Stomach smooth muscle (tissue), 2 donors: Measurements from ENCODE around the gene C1QTNF6.
"Not testable (repeated sequence)": the region's sequence is repeated elsewhere in the genome, so short reads cannot be mapped to it uniquely, and the experiment has no call there.

Experiments
- H3K27ac ChIP-seq: one replicate; pipeline ENCODE4 v1.7.0; 2013; ENCODE audit warnings: mild to moderate bottlenecking, low read length, inconsistent platforms
- H3K27me3 ChIP-seq, 2 donors: one replicate each; pipeline ENCODE4 v1.7.0; 2013; ENCODE audit warnings: low read length in 2 of 2; ENCODE audit not compliant: insufficient read depth in 2 of 2, control insufficient read depth in 1 of 2
- H3K36me3 ChIP-seq, 2 donors: one replicate each; pipeline ENCODE4 v1.7.0; 2013; ENCODE audit warnings: low read length in 2 of 2; ENCODE audit not compliant: control insufficient read depth in 2 of 2, insufficient read depth in 2 of 2
- H3K4me1 ChIP-seq: one replicate; pipeline ENCODE4 v1.7.0; 2013; ENCODE audit warnings: low read length; ENCODE audit not compliant: control insufficient read depth, insufficient read depth
- H3K4me3 ChIP-seq, 2 donors: one replicate each; pipeline ENCODE4 v1.7.0; 2013; ENCODE audit warnings: low read length in 2 of 2
- H3K9ac ChIP-seq, 2 donors: one replicate each; pipeline ENCODE4 v1.7.0; 2013; ENCODE audit warnings: low read length in 2 of 2, mild to moderate bottlenecking in 1 of 2
- H3K9me3 ChIP-seq, 2 donors: one replicate each; pipeline ENCODE4 v1.7.0; 2013; ENCODE audit warnings: low read length in 2 of 2; ENCODE audit not compliant: control insufficient read depth in 2 of 2
- donor health status: healthy.
- donor health status: Pancreatic carcinoma.

The C1QTNF6 gene

DNA sequence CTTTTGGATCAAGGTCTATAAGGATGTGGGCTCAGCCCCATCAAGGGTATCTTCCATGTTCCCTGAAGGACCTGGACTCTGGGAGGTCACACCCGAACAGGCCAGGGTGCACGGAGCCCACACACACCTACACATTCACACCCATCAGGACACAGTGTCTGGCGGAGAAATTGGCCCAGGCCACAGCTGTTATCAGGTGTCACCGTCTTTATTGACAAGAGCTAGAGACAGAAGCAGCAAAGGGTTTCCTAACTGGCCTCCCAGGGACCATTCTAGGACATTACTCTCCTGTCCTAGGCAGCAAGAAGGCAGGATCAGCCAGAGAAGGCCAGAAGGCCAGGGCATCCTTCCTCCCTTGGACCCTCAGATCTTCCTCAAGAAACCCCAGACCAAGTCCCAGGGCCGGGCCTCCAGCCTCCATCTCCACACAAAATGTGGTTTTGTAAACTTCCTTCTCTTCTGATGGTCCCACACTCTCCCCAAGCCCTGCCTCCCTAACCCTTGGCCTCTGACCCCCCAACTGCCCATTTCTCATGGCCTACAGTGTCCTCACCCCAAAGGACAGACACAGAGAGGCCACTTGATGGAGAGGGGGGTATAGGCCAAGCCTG, 16.1 kb upstream of the C1QTNF6 start:
- H3K36me3 ChIP-seq, result no peaks in the 10 kb centered on the region
- no peak overlapping the region for H3K9ac ChIP-seq
- H3K27ac ChIP-seq, result no peak overlapping the region
- peaks cover 6% of the 10 kb centered on the region for H3K4me1 ChIP-seq
- no peak overlapping the region for H3K4me3 ChIP-seq
- peaks cover 0 to 2% of the 10 kb centered on the region in 2 donors for H3K27me3 ChIP-seq
- no peaks in the 10 kb centered on the region for H3K9me3 ChIP-seq

DNA sequence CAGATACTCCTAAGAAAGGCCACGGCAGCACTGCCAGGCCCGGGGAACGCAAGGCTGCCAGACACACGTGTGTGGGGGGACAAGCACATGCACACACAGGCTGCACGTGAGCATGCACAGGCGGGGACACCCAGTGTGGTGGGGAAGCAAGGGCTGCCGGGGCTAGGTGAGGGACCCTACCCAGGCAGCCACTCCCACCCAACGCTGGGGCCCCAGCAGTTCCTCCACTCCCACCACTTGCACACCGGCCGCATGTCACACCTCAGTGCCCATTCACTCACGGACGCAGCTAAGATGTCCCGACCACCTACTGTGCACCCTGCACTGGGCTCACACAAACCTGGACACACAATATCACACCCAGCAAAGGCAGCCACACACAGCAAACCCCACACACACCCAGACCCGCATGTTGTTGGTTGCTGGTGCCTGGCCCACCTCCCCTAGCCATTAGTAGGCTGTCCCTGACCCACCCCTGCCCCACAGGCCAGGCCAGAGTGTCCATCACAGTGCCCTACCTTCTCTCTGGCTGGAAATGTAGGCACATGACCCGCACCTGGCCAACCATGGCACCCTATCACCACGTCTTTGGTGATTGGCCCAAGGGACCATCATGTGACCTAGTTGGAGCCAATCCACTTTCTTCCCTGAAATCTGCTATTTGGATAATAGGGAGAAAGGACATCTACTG, 15.5 kb upstream of the C1QTNF6 start:
- peaks cover 11% of the 10 kb centered on the region for H3K4me1 ChIP-seq
- H3K27me3 ChIP-seq, result peaks cover 0 to 2% of the 10 kb centered on the region in 2 donors
- no peak overlapping the region for H3K4me3 ChIP-seq
- H3K36me3 ChIP-seq, result no peaks in the 10 kb centered on the region
- H3K9me3 ChIP-seq, result no peaks in the 10 kb centered on the region
- H3K9ac ChIP-seq, result no peak overlapping the region
- H3K27ac ChIP-seq, result no peak overlapping the region

DNA sequence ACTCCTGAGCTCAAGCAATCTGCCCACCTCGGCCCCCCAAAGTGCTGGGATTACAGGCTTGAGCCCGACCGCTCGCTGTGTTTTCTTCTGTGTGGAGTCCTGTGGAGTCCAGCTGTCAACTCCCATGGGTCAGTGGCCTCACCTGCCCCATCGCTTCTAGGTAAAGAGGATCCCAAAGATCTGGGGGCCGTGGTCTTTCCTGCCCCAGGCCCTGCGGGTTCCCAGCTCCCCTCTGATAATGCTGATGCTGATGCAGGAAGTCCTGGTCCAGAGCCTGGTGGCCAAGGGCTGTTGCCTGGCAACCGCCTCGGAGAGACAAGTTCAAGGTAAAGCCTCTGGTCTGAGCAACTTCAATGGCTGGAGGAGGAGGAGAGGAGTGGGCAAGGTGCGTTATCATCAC, 14.7 kb upstream of the C1QTNF6 start:
- H3K27ac ChIP-seq, result no peak overlapping the region
- H3K36me3 ChIP-seq, result no peaks in the 10 kb centered on the region
- H3K27me3 ChIP-seq, result no peaks in the 10 kb centered on the region
- no peak overlapping the region for H3K4me3 ChIP-seq
- peaks cover 17% of the 10 kb centered on the region for H3K4me1 ChIP-seq
- H3K9ac ChIP-seq, result no peak overlapping the region
- no peaks in the 10 kb centered on the region for H3K9me3 ChIP-seq

DNA sequence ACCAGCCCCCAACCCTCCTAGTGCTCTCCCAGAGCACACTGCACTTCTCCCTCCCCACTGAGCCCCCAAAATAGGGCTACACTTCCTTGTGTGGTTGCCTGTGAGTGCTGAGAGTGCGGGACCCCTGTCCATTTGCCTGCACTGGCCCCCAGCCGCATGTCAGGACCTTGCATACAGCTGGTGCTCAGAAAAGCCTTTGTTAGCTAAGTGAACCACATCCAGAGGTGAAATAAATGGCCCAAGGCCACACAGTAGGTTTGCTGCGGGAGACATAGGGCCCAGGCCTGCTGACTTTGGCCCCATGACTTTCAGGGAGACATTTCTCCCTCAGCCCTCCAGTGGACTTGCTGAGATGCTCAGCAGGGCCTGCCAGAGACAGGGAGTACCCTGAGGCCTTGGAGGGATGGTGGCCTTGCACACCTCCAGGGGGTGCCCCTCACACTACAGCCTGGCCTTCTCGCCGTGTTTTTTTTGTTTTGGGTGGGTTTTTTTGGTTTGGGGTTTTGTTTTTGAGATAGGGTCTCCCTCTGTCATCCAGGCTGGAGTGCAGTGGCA, 14.0 kb upstream of the C1QTNF6 start:
- Histone ChIP-seq H3K27ac (no peak overlapping the region), H3K36me3 (no peaks in the 10 kb centered on the region), H3K4me1 (peaks cover 24% of the 10 kb centered on the region), H3K27me3 (no peaks in the 10 kb centered on the region), H3K9ac (no peak overlapping the region), H3K4me3 (no peak overlapping the region), H3K9me3 (no peaks in the 10 kb centered on the region)

DNA sequence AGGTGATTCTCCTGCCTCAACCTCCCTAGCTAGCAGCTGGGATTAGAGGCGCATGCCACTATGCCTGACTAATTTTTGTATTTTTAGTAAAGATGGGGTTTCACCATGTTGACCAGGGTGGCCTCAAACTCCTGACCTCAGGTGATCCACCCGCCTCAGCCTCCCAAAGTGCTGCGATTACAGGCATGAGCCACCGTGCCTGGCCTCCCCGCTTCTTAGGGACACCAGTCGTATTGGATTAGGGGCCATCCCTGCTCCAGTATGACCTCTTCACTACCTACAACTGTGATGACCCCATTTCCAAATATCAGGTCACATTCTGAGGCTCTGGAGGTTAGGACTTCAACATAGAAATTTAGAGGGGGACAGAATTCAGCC, 13.4 kb upstream of the C1QTNF6 start:
- not testable (repeated sequence) for H3K9ac ChIP-seq, H3K9me3 ChIP-seq, H3K27ac ChIP-seq, H3K4me3 ChIP-seq, H3K36me3 ChIP-seq, H3K27me3 ChIP-seq
- peaks cover 30% of the 10 kb centered on the region for H3K4me1 ChIP-seq

DNA sequence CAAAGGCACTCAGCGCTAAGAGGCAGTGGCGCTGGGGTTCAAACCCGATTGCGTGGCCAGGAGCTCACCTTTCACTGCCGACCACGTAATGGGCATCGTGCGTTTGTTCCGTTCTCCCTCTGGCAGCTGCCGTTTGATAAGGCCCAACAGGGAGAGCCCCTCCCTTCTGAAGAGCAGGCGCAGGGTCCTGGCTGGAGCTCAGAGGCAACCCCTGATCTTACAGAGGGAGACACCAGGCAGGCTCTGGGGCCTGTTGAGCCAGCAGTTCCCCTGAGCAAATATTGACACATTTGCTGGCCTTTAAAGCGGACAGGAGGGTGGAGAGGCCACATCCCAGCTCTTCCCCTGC, 11.7 kb upstream of the C1QTNF6 start:
- H3K4me1 ChIP-seq, result peaks cover 35% of the 10 kb centered on the region

DNA sequence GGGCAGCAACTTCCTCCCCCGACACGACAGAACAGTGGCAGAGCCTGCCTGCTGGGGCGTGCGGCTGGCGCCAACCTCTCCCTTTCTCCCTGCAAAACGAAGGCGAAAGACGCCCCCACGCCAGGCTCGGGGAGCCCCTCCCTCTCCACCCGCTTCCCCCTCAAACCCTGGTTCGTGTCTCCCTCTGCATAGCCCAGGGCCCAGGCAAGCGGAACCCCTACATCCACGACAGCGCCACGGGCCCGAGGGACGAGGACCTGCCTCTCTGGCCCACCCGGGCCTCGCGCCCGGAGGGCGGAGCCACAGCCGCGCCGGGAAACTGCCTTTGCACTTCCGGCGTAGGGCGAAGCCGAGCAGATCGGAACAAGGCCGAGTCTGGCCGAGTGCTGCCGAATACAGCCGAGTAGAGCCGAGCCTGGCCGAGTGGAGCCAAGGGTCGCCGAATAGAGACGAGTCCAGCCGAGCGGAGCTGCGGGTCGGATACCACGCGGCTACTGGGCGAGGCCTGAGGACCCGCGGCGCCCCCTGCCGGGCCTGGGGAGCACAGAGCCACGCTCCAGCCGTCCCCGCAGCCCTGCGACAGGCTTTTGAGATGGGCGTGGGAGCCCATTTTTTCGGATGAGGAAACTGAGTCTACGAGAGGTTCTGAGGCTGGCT, 11.2 kb upstream of the C1QTNF6 start:
- peak overlapping the region; percentile 87 to 94 for H3K4me3 ChIP-seq
- H3K36me3 ChIP-seq, result no peaks in the 10 kb centered on the region
- H3K27me3 ChIP-seq, result no peaks in the 10 kb centered on the region
- H3K9ac ChIP-seq, result peak overlapping the region; percentile 84 to 88
- H3K4me1 ChIP-seq, result peaks cover 35% of the 10 kb centered on the region
- H3K27ac ChIP-seq, result peak overlapping the region; percentile 89
- no peaks in the 10 kb centered on the region for H3K9me3 ChIP-seq

More for the DNA sequence above, 11.7 kb upstream of the C1QTNF6 start:
- no peak overlapping the region for H3K27ac ChIP-seq
- no peaks in the 10 kb centered on the region for H3K36me3 ChIP-seq
- H3K27me3 ChIP-seq, result no peaks in the 10 kb centered on the region
- H3K9ac ChIP-seq, result peak overlapping the region; percentile 75 to 79
- H3K4me3 ChIP-seq, result peak overlapping the region; percentile 44 to 87
- H3K9me3 ChIP-seq, result no peaks in the 10 kb centered on the region

DNA sequence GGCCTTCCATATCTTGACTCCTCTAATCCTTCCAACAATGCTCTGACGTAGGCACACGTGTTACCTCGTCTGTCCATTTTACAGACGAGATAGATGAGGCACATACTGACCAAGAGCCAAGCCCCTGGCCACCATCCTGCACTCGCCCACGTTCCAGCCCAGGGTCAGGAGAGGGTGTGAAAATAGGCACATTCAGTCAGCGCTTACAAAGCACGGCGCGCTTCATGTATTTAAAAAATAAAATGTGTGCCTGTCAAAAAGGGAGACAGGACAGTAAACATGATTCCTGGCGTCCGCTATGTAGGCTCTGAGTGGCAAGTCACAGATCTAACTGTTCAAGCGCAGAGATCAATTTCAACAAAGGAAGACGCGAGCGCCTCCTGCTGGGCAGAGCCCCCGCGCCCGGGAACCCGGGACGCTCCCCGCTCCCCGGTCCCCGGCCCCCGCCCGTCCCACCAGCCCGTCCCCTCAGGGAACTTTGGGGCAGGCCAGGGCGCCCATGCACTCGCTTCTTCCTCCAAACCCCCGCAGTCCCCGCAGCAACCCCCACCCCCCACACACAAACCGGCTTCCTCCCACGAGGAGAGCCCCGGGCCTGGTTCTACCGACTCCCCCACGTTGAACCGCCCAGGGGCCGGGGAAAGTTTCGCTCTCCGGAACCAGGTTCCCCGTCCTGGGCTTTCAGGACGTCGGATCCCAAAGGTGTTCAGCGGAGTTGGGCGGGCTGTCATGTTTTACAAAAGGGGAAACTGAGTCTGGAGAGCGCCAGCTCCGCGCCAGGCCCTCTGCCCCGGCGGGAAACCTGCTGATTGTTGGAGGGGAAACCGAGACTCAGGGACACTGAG, 10.4 kb upstream of the C1QTNF6 start:
- Histone ChIP-seq H3K4me3 (peak overlapping the region; percentile 87 to 94), H3K36me3 (no peaks in the 10 kb centered on the region), H3K9me3 (no peaks in the 10 kb centered on the region), H3K27ac (peak overlapping the region; percentile 89), H3K4me1 (peaks cover 35% of the 10 kb centered on the region), H3K27me3 (no peaks in the 10 kb centered on the region), H3K9ac (peak overlapping the region; percentile 84 to 88)

DNA sequence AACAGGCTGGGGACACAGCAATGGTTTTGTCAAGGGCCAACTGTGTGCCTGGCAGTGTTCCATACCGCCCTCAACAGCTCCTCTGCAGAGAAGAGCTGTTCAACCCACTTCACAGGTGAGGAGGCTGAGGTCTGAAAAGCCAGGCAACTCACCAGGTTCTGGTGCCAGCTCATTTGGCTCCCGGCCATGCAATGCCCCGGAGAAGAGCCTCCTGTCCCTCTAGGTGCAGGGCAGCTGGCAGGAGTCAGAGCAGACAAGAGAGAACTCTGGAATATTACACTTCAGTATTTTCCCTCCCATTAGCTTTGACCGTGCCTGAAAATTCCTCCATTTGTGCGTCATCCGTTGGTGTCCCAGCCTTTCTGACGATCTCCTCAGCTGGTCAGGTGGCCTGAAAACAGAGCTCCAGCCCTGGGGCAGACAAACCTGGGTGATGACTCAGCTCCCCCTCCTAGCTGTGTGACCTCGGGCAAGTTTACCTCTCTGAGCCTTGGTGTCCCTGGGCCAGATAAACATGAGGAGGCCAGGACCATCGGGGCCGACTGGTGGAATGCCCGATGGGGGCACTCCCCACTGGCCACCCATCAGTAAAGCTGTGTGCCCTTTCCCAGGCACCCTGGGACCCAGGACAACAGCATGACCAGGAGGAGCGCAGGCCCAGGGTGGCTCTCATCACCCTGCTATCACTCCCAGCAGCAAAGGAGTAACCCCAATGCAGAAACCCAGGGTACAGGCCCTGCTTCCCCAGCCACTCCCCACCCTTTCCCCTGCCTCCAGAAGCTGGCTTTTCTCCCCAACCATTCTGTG, 9.6 kb upstream of the C1QTNF6 start:
- Histone ChIP-seq H3K27me3 (no peaks in the 10 kb centered on the region), H3K9me3 (no peaks in the 10 kb centered on the region), H3K36me3 (no peaks in the 10 kb centered on the region), H3K4me1 (peaks cover 35% of the 10 kb centered on the region), H3K27ac (peak overlapping the region; percentile 89), H3K4me3 (peak overlapping the region; percentile 87 to 94), H3K9ac (peak overlapping the region; percentile 29 to 70)
